Raji (cell line): Measurements from ENCODE around the gene TJP3.

Experiments used
- POLR2A ChIP-seq: IDR thresholded peaks from 2 replicates; pipeline ENCODE4 v1.6.1; 2011; ENCODE audit warnings: low read depth, low read length, control low read depth; ENCODE audit not compliant: insufficient read depth

The TJP3 gene

GRCh38 chr19:3669082-3669946 lies 38.9 kb upstream of the TJP3 start:
- TF ChIP-seq POLR2A: no peak

DNA sequence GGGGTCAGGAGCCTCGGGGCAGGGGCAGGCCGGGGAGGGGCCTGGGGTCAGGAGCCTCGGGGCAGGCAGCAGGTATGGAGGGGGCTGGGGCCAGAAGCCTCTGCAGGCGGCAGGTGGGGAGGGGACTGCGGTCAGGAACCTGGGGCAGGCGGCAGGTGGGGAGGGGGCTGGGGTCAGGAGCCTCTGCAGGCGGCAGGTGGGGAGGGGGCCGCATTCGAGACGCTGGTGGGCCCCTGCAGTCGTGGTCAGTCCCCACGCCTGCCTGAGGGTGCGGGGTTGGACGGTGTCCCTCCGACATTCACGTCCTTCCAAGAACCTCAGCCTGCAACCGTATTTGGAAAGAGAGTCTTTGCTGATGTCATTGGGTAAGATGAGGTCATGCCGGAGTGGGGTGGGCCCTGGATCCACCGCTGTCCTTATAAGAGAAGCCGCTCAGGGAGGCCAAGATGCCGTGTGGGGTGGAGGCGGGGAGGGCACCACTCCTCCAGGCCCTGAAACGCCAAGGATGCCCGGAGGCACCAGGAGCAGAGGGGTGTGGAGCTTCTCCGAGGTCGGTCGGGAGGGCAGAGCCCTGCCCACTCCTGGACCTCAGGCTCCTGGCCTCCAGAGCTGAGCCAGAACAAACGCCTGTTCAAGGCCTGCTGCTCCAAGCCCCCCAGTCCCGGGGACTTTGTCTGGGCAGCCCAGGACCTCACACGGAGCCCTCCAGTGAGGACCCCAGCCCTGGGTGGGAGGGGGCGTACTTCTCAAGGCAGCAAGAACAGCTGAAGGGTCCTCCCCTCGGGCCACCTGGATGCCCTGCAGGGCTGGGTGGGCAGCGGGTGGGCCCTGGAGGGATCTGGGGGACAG lies 38.0 kb upstream of the TJP3 start:
- no peak for TF ChIP-seq POLR2A

DNA sequence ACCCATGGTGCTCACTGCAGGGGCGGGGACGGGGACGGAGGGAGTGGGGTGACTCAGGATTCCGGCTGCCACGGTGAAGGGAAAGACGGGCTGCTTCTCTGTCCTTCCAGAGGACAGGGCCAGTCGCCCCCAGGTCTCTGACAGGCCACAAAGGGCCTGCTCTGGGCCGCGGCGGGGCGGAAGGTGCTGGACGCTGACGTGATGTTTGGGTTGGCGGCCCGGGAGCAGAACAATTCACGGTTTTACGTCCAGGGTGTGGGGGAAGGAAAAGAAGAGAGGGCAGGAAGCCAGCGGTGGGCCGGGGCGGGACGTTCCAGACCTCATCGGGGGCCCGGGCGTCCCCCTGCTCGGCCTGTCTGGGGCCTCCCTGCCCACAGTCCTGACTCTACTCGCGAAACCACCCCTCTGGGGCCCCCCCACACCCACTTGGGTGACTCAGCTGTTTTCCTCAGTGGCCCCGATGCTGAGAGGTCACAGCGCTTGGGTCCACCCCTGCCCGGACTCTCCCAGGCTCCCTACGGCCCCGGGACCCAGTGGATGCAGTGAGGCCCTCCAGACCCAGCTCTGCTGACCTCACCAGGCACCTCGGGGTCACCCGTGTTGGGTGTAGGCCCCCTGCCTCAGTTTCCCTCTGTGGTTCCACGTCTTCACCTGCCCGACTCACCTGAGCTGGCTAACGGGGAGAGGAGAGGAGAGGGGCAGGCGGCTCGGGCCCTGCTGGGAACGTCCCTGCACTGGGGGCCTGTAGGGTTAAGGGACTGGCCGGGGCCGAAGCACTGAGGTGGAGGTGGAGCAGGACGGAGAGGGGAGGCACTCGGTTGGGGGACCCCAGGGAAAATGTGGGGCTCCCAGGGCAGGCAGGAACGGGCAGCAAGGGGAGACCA lies 37.1 kb upstream of the TJP3 start:
- no peak for TF ChIP-seq POLR2A

- no peak for TF ChIP-seq POLR2A
These were observed 36.3 kb upstream of the TJP3 start for GRCh38 chr19:3671680-3672574.

- no peak for TF ChIP-seq POLR2A
These were observed 35.6 kb upstream of the TJP3 start for GRCh38 chr19:3672575-3672948.

GRCh38 chr19:3672993-3673392 lies 35.2 kb upstream of the TJP3 start:
- TF ChIP-seq POLR2A: no peak

DNA sequence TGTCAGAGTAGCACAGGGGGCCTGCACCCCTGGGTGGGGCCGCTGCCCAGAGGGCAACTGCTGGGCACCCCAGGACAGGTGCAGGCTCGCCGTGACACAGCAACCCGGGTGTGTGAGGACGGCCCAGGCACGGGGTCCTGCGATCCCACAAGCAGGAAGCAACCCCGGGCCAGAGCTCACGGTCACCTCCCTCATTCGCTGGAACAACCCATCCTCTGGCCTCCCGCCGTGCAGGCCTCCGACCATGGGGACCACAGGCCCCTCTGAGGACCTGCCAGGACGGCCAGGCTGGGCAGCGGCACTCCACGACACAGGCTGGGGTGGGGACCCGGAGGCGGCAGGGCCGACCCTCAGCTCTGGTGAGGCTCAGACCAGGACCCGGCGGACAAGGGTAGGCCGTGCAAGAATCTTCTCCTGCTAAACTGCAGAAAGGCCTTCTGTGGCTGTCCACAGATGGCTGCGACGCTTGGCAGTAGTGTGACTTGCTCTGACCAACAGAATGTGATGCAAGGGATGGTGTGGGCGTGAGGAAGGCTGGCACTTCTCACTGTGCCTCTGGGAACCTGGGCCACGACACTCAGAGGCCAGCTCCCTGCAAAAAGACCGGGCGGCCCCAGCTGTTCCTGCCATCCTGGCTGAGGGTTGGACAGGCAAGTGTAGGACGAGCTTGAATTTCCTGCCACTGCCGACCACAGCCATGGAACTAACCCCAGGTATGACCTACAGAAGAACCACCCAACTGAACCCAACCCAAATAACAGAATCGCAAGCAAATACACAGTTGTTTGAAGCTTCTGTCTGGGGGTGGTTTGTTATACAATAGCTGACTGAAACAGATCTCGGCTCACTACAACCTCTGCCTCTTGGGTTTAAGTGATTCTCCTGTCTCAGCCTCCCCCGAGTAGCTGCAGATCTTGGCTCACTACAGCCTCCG lies 34.4 kb upstream of the TJP3 start:
- no peak for TF ChIP-seq POLR2A

DNA sequence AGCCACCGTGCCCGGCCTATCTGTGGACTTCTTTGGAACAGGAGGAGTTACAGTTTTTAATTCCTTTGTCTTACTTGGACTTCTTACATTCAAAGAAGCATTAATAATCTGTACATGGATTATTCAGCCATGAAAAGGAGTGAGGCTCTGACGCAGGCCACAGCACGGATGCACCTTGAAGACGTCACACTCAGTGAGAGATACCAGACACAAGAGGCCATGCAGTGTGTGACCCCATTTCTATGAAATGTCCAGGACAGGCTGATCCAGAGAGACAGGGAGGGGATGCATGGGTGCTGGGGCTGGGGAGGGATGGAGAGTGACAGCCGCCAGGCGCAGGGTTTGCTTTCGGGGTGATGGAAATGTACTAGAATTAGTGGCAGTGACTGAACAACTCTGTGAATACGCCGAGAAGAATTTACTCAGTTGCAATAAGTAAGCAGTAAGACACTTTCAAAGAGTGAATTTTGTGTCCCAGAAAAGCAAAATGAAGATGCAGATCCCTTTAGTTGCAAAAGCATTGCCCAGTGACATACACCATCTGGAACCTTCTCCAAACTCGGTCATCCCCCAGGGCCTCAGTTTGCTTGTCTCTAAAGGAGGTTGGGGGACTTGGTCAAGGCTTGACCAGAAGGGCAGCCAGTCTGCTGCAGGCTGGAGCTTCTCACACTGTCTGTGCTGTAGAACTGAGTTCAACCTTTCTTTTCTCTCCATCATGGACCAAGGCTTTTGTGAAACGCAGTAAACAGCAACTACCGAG lies 33.2 kb upstream of the TJP3 start:
- no peak for TF ChIP-seq POLR2A

- TF ChIP-seq POLR2A: no peak
These were observed 30.0 kb upstream of the TJP3 start for GRCh38 chr19:3678188-3678587.

GRCh38 chr19:3679138-3679537 lies 29.0 kb upstream of the TJP3 start:
- TF ChIP-seq POLR2A: no peak

DNA sequence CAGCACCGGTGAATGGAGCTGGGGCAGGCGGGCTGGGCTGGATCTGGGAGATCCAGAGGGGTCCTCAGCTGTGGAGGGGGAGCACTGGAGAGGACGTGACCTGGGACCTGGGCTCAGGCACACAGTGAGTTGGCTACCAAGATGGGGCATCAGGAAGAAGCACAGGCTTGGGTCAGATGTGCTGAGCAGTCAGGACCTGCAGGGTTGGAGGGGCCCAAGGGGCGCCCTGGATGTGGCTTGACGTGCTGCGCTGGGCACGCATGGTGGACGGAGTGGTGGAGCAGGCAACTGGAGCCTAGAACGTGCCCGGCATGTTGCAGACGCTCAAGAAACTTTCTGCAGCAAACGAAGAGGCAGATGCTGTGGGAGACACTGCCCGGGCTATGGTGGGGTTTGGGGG lies 28.6 kb upstream of the TJP3 start:
- no peak for TF ChIP-seq POLR2A

DNA sequence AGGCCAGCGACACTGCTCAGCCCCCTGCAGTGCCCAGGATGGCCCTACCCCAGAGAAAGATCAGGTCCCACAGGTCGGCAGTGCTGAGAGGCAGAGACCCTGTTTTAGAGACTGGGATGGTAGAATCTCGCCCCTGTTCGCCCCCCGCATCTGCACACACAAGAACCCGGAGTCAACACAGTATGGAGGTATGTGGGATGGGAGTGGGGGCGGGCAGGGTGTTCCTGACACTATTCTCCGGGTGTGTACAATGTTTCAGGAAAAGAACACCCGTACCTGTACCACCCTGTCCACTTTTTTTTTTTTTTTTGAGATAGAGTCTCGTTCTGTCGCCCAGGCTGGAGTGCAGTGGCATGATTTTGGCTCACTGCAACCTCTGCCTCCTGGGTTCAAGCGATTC lies 27.2 kb upstream of the TJP3 start:
- TF ChIP-seq POLR2A: no peak
